CD14-positive monocyte (primary cell): ENCODE results near the gene SH3RF3. TPM values are rescaled to one million over a fixed set of nuclear protein-coding genes. Genes with fewer than 3 reads are reported as not detected.

Source experiments
- DNase-seq, 3 donors: peaks; one replicate each; pipeline ENCODE4 v3.0.0-alpha.2; 2011 to 2022
- H2AFZ ChIP-seq: 2 replicates; pipeline ENCODE4 v1.6.0; 2012; ENCODE audit warnings: mild to moderate bottlenecking, low read depth, low read length, inconsistent platforms; ENCODE audit not compliant: insufficient read depth, poor library complexity, severe bottlenecking
- H3K27ac ChIP-seq, 2 donors: 1 replicate in 1 of 2; 2 replicates in 1 of 2; pipeline ENCODE4 v1.5.1; 2012 to 2013; ENCODE audit warnings: low read length in 2 of 2, control low read depth in 1 of 2, inconsistent platforms in 1 of 2, low read depth in 1 of 2, mild to moderate bottlenecking in 1 of 2
- H3K27me3 ChIP-seq, 2 donors: one replicate each; pipeline versions ENCODE4 v1.6.0 to v1.6.1; 2011 to 2013; ENCODE audit warnings: low read length in 2 of 2; ENCODE audit not compliant: control insufficient read depth in 2 of 2, insufficient read depth in 2 of 2
- H3K36me3 ChIP-seq, 2 donors: replicated peaks in 1 of 2; 1 replicate in 1 of 2; 2 replicates in 1 of 2; pipeline versions ENCODE4 v1.5.1 to v1.6.1; 2012 to 2013; ENCODE audit warnings: low read length in 2 of 2, control low read depth in 1 of 2, inconsistent platforms in 1 of 2, mild to moderate bottlenecking in 1 of 2; ENCODE audit not compliant: insufficient read depth in 2 of 2, control insufficient read depth in 1 of 2
- H3K4me1 ChIP-seq, 2 donors: 1 replicate in 1 of 2; 2 replicates in 1 of 2; pipeline versions ENCODE4 v1.5.1 to v1.6.1; 2012 to 2013; ENCODE audit warnings: low read length in 2 of 2, control low read depth in 1 of 2, inconsistent platforms in 1 of 2, mild to moderate bottlenecking in 1 of 2, moderate library complexity in 1 of 2; ENCODE audit not compliant: insufficient read depth in 2 of 2, control insufficient read depth in 1 of 2
- H3K4me2 ChIP-seq: replicated peaks from 2 replicates; pipeline ENCODE3; 2012; ENCODE audit warnings: low read length, moderate library complexity, mild to moderate bottlenecking; ENCODE audit not compliant: poor library complexity, severe bottlenecking; ENCODE audit errors: extremely low read depth
- H3K4me3 ChIP-seq, 3 experiments: fragments of 200-600 bp in 1 of 3; sonication (generic) in 1 of 3; replicated peaks in 1 of 3; 1 replicate in 2 of 3; 2 replicates in 1 of 3; pipeline ENCODE4 v1.5.1; 2011 to 2013; ENCODE audit warnings: low read length in 3 of 3, mild to moderate bottlenecking in 3 of 3, control low read depth in 2 of 3, low read depth in 2 of 3, inconsistent platforms in 1 of 3, moderate library complexity in 1 of 3
- H3K79me2 ChIP-seq: 2 replicates; pipeline ENCODE4 v1.6.0; 2012; ENCODE audit warnings: mild to moderate bottlenecking, control low read depth, inconsistent platforms, low read length, moderate library complexity; ENCODE audit not compliant: insufficient read depth
- H3K9ac ChIP-seq: 2 replicates; pipeline ENCODE4 v1.6.0; 2017; ENCODE audit warnings: low read length, mild to moderate bottlenecking; ENCODE audit not compliant: insufficient read depth, poor library complexity, severe bottlenecking
- H3K9me3 ChIP-seq, 2 donors: replicated peaks in 1 of 2; 1 replicate in 1 of 2; 2 replicates in 1 of 2; pipeline versions ENCODE4 v1.5.1 to v1.6.1; 2012 to 2013; ENCODE audit warnings: low read length in 2 of 2, control low read depth in 1 of 2; ENCODE audit not compliant: control insufficient read depth in 1 of 2, insufficient read depth in 1 of 2
- H4K20me1 ChIP-seq: 2 replicates; pipeline ENCODE4 v1.6.0; 2012; ENCODE audit warnings: mild to moderate bottlenecking, low read length, control low read depth, moderate library complexity; ENCODE audit not compliant: insufficient read depth
- H3K27ac Mint-ChIP-seq, 7 donors: one replicate each; pipeline ENCODE4 v1.8.0; 2020; ENCODE audit warnings: mild to moderate bottlenecking in 7 of 7, mixed read lengths in 7 of 7, moderate library complexity in 6 of 7, inconsistent platforms in 2 of 7
- H3K27me3 Mint-ChIP-seq, 3 donors: one replicate each; pipeline ENCODE4 v1.8.0; 2021 to 2022; ENCODE audit warnings: low read depth in 3 of 3, mild to moderate bottlenecking in 3 of 3, mixed read lengths in 3 of 3, moderate library complexity in 3 of 3, inconsistent platforms in 1 of 3
- H3K36me3 Mint-ChIP-seq, 2 donors: one replicate each; pipeline ENCODE4 v1.8.0; 2020; ENCODE audit warnings: mixed read lengths in 2 of 2, inconsistent platforms in 1 of 2, mild to moderate bottlenecking in 1 of 2
- H3K4me1 Mint-ChIP-seq: one replicate; pipeline ENCODE4 v1.8.0; 2020; ENCODE audit warnings: mild to moderate bottlenecking, mixed read lengths
- H3K4me3 Mint-ChIP-seq, 2 donors: one replicate each; pipeline ENCODE4 v1.8.0; 2020; ENCODE audit warnings: mild to moderate bottlenecking in 2 of 2, mixed read lengths in 2 of 2, moderate library complexity in 1 of 2
- H3K9me3 Mint-ChIP-seq, 7 donors: one replicate each; pipeline ENCODE4 v1.8.0; 2020 to 2022; ENCODE audit warnings: mixed read lengths in 7 of 7, mild to moderate bottlenecking in 6 of 7, moderate library complexity in 6 of 7, inconsistent platforms in 2 of 7
- CTCF ChIP-seq: fragments of 200-600 bp; IDR thresholded peaks from one replicate; pipeline ENCODE4 v1.8.0; 2022; ENCODE audit warnings: antibody characterized with exemption, mild to moderate bottlenecking
- WGBS: methylation state at CpG from one replicate; pipeline ENCODE4 v1.1.5; 2013; ENCODE audit warnings: missing lambda C conversion rate; ENCODE audit not compliant: insufficient coverage; 5-methylcytosine and 5-hydroxymethylcytosine counted together
- intact Hi-C, 2 donors: fragments of 100-400 bp; cut with micrococcal nuclease; formaldehyde crosslinking; loops; one replicate each; pipeline versions ENCODE4 v1.15.0 to v1.15.1; 2023
- polyA plus RNA-seq, 3 donors: library from polyadenylated mRNA; depleted of rRNA in 1 of 3; unstranded in 2 of 3; stranded (reverse) in 1 of 3; fragments of 300-500 nt in 2 of 3; fragments of >200 nt in 1 of 3; fragmentation: Illumina TruSeq in 2 of 3; gene quantifications; 1 replicate in 2 of 3; 2 replicates in 1 of 3; pipeline ENCODE4 v1.2.3, GENCODE V29; 2012 to 2021

The SH3RF3 gene
- polyA plus RNA-seq, 3 donors, result 0.25 to 0.75 (median 0.34) TPM

DNA sequence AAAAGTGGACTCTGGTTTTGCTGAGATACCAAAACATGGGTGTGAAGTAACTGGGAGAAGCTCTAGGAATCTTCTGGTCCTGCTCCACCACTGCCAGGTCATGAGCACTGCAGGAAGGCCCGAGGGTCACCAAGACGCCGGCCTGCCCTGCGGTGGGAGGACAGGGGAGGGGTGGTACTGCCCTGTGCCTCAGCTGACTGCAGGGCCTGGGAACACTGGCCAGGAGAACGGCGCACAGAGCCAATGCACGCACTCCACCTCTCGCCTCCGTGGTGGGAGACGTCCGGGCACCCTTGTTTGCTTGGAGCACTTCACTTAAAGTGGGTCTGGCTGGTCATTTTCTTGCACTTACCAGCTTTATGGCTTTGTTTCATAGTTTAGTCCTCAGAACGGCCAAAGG is 153.4 kb downstream of the SH3RF3 start:
- Histone ChIP-seq H3K4me3 (no peak overlapping the region), H3K79me2 (no peaks in the 10 kb centered on the region), H3K9ac (no peak overlapping the region), H3K27me3 (no peaks in the 10 kb centered on the region), H3K4me1 (no peaks in the 10 kb centered on the region), H3K9me3 (no peaks in the 10 kb centered on the region), H3K27ac (no peak overlapping the region), H3K36me3 (no peaks in the 10 kb centered on the region), H2AFZ (no peak overlapping the region), H4K20me1 (no peaks in the 10 kb centered on the region), H3K4me2 (no peak overlapping the region)
- Mint-ChIP-seq H3K36me3 (no peaks in the 10 kb centered on the region), H3K9me3 (no peaks in the 10 kb centered on the region), H3K4me3 (no peak overlapping the region), H3K27me3 (peaks cover 3 to 6% (median 3%) of the 10 kb centered on the region in 3 donors), H3K4me1 (peaks cover 7% of the 10 kb centered on the region), H3K27ac (peak overlapping the region in 1 of 7 donors; percentile 15)
- intact Hi-C loops, result no loop called here
- WGBS, result 94% methylated on average over 12 of the region's 12 CpGs
- no peak for TF ChIP-seq CTCF
- no peak for DNase-seq

DNA sequence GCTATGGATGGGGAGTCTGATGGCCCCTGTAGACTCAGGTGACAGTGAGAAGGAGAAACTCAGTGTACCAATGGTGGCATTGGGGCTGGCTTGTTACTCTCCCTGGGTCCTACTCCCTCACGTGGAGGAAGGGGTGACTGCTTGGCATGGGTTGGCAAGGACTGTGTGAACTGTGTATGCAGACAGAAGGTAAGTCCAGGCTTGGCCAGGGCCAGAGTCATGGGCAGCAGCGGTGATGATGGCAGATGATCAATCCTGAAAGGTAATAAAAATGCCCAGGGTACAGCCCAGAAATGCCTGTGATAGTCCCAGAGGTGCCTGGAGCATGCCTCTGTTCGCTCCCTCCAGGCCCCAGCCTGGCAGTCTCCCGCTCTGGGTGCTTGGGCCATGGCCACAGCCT is 153.9 kb downstream of the SH3RF3 start:
- Histone ChIP-seq H2AFZ (no peak overlapping the region), H3K27me3 (no peaks in the 10 kb centered on the region), H3K4me1 (no peaks in the 10 kb centered on the region), H3K4me3 (no peak overlapping the region), H4K20me1 (no peaks in the 10 kb centered on the region), H3K36me3 (no peaks in the 10 kb centered on the region), H3K4me2 (no peak overlapping the region), H3K9ac (no peak overlapping the region), H3K79me2 (no peaks in the 10 kb centered on the region), H3K27ac (no peak overlapping the region), H3K9me3 (no peaks in the 10 kb centered on the region)
- intact Hi-C loops, result no loop called here
- no peak for DNase-seq
- Mint-ChIP-seq H3K27ac (peak overlapping the region in 1 of 7 donors; percentile 15), H3K36me3 (no peaks in the 10 kb centered on the region), H3K27me3 (peaks cover 1 to 6% (median 3%) of the 10 kb centered on the region in 3 donors), H3K4me1 (peaks cover 7% of the 10 kb centered on the region), H3K9me3 (no peaks in the 10 kb centered on the region), H3K4me3 (no peak overlapping the region)
- WGBS, result 97% methylated on average over 4 of the region's 4 CpGs
- TF ChIP-seq CTCF, result no peak
